K562 (cell line): ENCODE results near the gene KHNYN.
A peak's percentile ranks its signal among the peaks of the same experiment; 100 is the strongest.

ENCODE experiments used
- CAMTA2 ChIP-seq: fragments of 250-450 bp; sonication (Bioruptor Pico); conservative IDR thresholded peaks from 2 replicates; pipeline ENCODE4 v1.5.1; 2022
- CTCF ChIP-seq, 3 experiments: IDR thresholded peaks in 2 of 3; conservative IDR thresholded peaks in 1 of 3; 2 replicates each; pipeline ENCODE4 v1.5.1; 2011 to 2012; ENCODE audit warnings: low read length in 3 of 3, mild to moderate bottlenecking in 3 of 3, control low read depth in 2 of 3, improper control_type of control experiment in 1 of 3, inconsistent platforms in 1 of 3, low read depth in 1 of 3, mixed read lengths in 1 of 3, moderate library complexity in 1 of 3; ENCODE audit not compliant: insufficient read depth in 2 of 3
- HDGF ChIP-seq: fragments of 450-650 bp; IDR thresholded peaks from 2 replicates; pipeline ENCODE4 v1.6.1; 2016
- MAFK ChIP-seq: IDR thresholded peaks from 2 replicates; pipeline ENCODE4 v1.6.1; 2011; ENCODE audit warnings: low read length, improper control_type of control experiment
- MAX ChIP-seq: sonication (generic); formaldehyde crosslinking; IDR thresholded peaks from 2 replicates; pipeline ENCODE4 v1.9.0; 2022; ENCODE audit warnings: mild to moderate bottlenecking, missing genetic modification reagents
- POLR2A ChIP-seq: fragments of 450-650 bp; conservative IDR thresholded peaks from 2 replicates; pipeline ENCODE4 v1.6.1; 2016
- ZNF263 ChIP-seq: sonication (generic); formaldehyde crosslinking; IDR thresholded peaks from 2 replicates; pipeline ENCODE4 v1.8.0; 2022; ENCODE audit warnings: mild to moderate bottlenecking, missing genetic modification reagents, borderline replicate concordance
- ZNF76 ChIP-seq: fragments of 250-450 bp; sonication (Bioruptor Pico); IDR thresholded peaks from 2 replicates; pipeline ENCODE4 v1.4.0; 2020; ENCODE audit warnings: mild to moderate bottlenecking, moderate library complexity, borderline replicate concordance

GRCh38 chr14:24431569-24432258 lies 2.0 kb downstream of the KHNYN start:
- TF ChIP-seq HDGF (no peak), CTCF (IDR thresholded peaks at IDR 0.05 in 2 of 3, conservative IDR thresholded peaks at IDR 0.05 in 1 of 3; ENCODE audit: insufficient read depth in 2 of 3, low read depth in 1 of 3, low read length in 3 of 3) (peak; percentile 87 to 93 (median 91)), MAFK (no peak), MAX (CRISPR knock-in tag) (no peak), ZNF76 (CRISPR knock-in tag) (no peak), ZNF263 (peak; percentile 76), POLR2A (no peak), CAMTA2 (no peak)
